K562 (cell line): Measurements from ENCODE around the gene DMWD. TPM values are rescaled to one million over a fixed set of nuclear protein-coding genes. Genes with fewer than 3 reads are reported as not detected.

Source experiments
- ATAC-seq: fragments of 200-7000 bp; cut with Tn5 transposase; 3 replicates; pipeline ENCODE4 v1.9.1; 2020; ENCODE audit warnings: moderate library complexity
- BruUV-seq: library from RNA; stranded (reverse); fragments of 400-500 nt; replicated peaks from 2 replicates; lab custom pipeline; 2021; lab: Mats Ljungman, UMichigan
- CTCF ChIA-PET: fragments of 300-600 bp; formaldehyde crosslinking; extraction: SDS; loops from one replicate; lab custom pipeline; 2021; ENCODE audit warnings: low intra/inter-chr PET ratio; lab: Yijun Ruan, JAX
- POLR2A ChIA-PET: fragments of 300-600, 350-650 bp; sonication (Branson Sonifier 250); formaldehyde crosslinking; extraction: SDS; loops from one replicate; lab custom pipeline; 2021; ENCODE audit warnings: antibody characterized with exemption, inconsistent platforms; lab: Yijun Ruan, JAX
- DNase-seq, 4 experiments: peaks; one replicate each; pipeline versions ENCODE4 v3.0.0 to v3.0.0-alpha.2; 2011 to 2018; ENCODE audit warnings: low spot score in 3 of 4, mixed read lengths in 3 of 4; ENCODE audit errors: extremely low read depth in 1 of 4
- FAIRE-seq: peaks from 2 replicates; lab custom pipeline; 2011; peaks lifted over from hg19 to GRCh38; lab: Jason Lieb, UNC
- H2AFZ ChIP-seq: 2 replicates; pipeline ENCODE4 v1.6.0; 2011; ENCODE audit warnings: low read depth, low read length, control low read depth, inconsistent platforms
- H3K27ac ChIP-seq: fragments of 200-600 bp; 3 replicates; pipeline ENCODE4 v1.8.0; 2011; ENCODE audit warnings: low read depth, mild to moderate bottlenecking, control low read depth, inconsistent platforms, low read length, moderate library complexity, mixed read lengths; ENCODE audit errors: extremely low read depth
- H3K27me3 ChIP-seq, 2 experiments: fragments of 300-600 bp in 1 of 2; 2 replicates in 1 of 2; 3 replicates in 1 of 2; pipeline versions ENCODE4 v1.6.0 to v1.8.0; 2011; ENCODE audit warnings: inconsistent platforms in 2 of 2, low read length in 2 of 2, mild to moderate bottlenecking in 1 of 2, mixed read lengths in 1 of 2, moderate library complexity in 1 of 2; ENCODE audit not compliant: control insufficient read depth in 2 of 2, insufficient read depth in 2 of 2
- H3K36me3 ChIP-seq: fragments of 300-600 bp; 3 replicates; pipeline ENCODE4 v1.8.0; 2011; ENCODE audit warnings: mild to moderate bottlenecking, low read length, inconsistent platforms; ENCODE audit not compliant: control insufficient read depth, insufficient read depth
- H3K4me1 ChIP-seq, 2 experiments: fragments of 200-600 bp in 1 of 2; replicated peaks in 1 of 2; 2 replicates in 1 of 2; 3 replicates in 1 of 2; pipeline versions ENCODE4 v1.5.1 to v1.8.0; 2011; ENCODE audit warnings: inconsistent platforms in 2 of 2, low read length in 2 of 2, mild to moderate bottlenecking in 1 of 2, mixed read lengths in 1 of 2, moderate library complexity in 1 of 2; ENCODE audit not compliant: control insufficient read depth in 2 of 2, insufficient read depth in 2 of 2
- H3K4me2 ChIP-seq: 2 replicates; pipeline ENCODE4 v1.6.1; 2011; ENCODE audit warnings: low read length, control low read depth, inconsistent platforms, mixed read lengths; ENCODE audit not compliant: insufficient read depth
- H3K4me3 ChIP-seq: fragments of 200-600 bp; sonication (generic), shearing (Covaris generic); 2 replicates; pipeline ENCODE4 v1.5.1; 2016; ENCODE audit warnings: control low read depth, inconsistent platforms
- H3K79me2 ChIP-seq: fragments of 200-600 bp; 3 replicates; pipeline ENCODE4 v1.8.0; 2011; ENCODE audit warnings: low read length, inconsistent platforms; ENCODE audit not compliant: control insufficient read depth, insufficient read depth
- H3K9ac ChIP-seq, 2 experiments: 2 replicates each; pipeline versions ENCODE4 v1.6.0 to v1.6.1; 2011; ENCODE audit warnings: low read depth in 2 of 2, low read length in 2 of 2, control low read depth in 1 of 2, inconsistent platforms in 1 of 2, mild to moderate bottlenecking in 1 of 2, mixed read lengths in 1 of 2; ENCODE audit not compliant: insufficient read depth in 1 of 2
- H3K9me1 ChIP-seq: one replicate; pipeline ENCODE4 v1.6.0; 2011; ENCODE audit warnings: inconsistent platforms, mild to moderate bottlenecking, low read length, moderate library complexity; ENCODE audit not compliant: control insufficient read depth, insufficient read depth
- H3K9me3 ChIP-seq: replicated peaks from 2 replicates; pipeline ENCODE4 v1.5.1; 2011; ENCODE audit warnings: low read depth, low read length, inconsistent platforms; ENCODE audit not compliant: control insufficient read depth, insufficient read depth
- H4K20me1 ChIP-seq: replicated peaks from 2 replicates; pipeline ENCODE4 v1.6.1; 2011; ENCODE audit warnings: low read length, inconsistent platforms, mixed read lengths; ENCODE audit not compliant: control insufficient read depth, insufficient read depth
- ELF4 ChIP-seq: fragments of 450-650 bp; formaldehyde crosslinking; IDR thresholded peaks from 2 replicates; pipeline ENCODE4 v1.4.0; 2022; ENCODE audit warnings: missing genetic modification characterization
- FOXM1 ChIP-seq, 2 experiments: fragments of 450-650 bp in 1 of 2; sonication (generic) in 1 of 2; formaldehyde crosslinking in 1 of 2; IDR thresholded peaks; 2 replicates each; pipeline versions ENCODE4 v1.6.1 to v1.9.0; 2017 to 2022; ENCODE audit warnings: low read depth in 2 of 2, mild to moderate bottlenecking in 2 of 2, missing genetic modification reagents in 1 of 2, moderate library complexity in 1 of 2
- HDAC1 ChIP-seq, 2 experiments: fragments of 450-650 bp; IDR thresholded peaks; 2 replicates each; pipeline ENCODE4 v1.6.1; 2016 to 2017; ENCODE audit warnings: inconsistent platforms in 1 of 2, mild to moderate bottlenecking in 1 of 2, moderate library complexity in 1 of 2
- HNRNPL ChIP-seq: fragments of 200-400 bp; formaldehyde crosslinking; IDR thresholded peaks from 2 replicates; pipeline ENCODE4 v1.6.1; 2017; ENCODE audit warnings: low read depth, mild to moderate bottlenecking, low read length
- MTA2 ChIP-seq: fragments of 450-650 bp; IDR thresholded peaks from 2 replicates; pipeline ENCODE4 v1.6.1; 2016; ENCODE audit warnings: low read depth
- POLR3A ChIP-seq: IDR thresholded peaks from 2 replicates; pipeline ENCODE4 v1.6.1; 2011; ENCODE audit warnings: borderline replicate concordance, mild to moderate bottlenecking, moderate library complexity; ENCODE audit not compliant: insufficient read length, insufficient read depth; ENCODE audit errors: extremely low read depth
- PRPF4 ChIP-seq: fragments of 200-400 bp; formaldehyde crosslinking; IDR thresholded peaks from one replicate; pipeline ENCODE4 v1.6.1; 2017; ENCODE audit warnings: low read length, low read depth, mild to moderate bottlenecking; ENCODE audit not compliant: insufficient read depth, poor library complexity, severe bottlenecking
- PYGO2 ChIP-seq: fragments of 450-650 bp; IDR thresholded peaks from 2 replicates; pipeline ENCODE4 v1.6.1; 2016; ENCODE audit warnings: mild to moderate bottlenecking, missing genetic modification characterization, moderate library complexity, missing compliant biosample characterization
- RBM22 ChIP-seq: fragments of 200-400 bp; formaldehyde crosslinking; IDR thresholded peaks from 2 replicates; pipeline ENCODE4 v1.6.1; 2018; ENCODE audit warnings: low read length, low read depth; ENCODE audit not compliant: poor library complexity, severe bottlenecking
- SMARCB1 ChIP-seq: IDR thresholded peaks from 2 replicates; pipeline ENCODE4 v1.6.1; 2011; ENCODE audit warnings: improper control_type of control experiment, low read depth; ENCODE audit not compliant: insufficient read length
- YY1 ChIP-seq, 3 experiments: IDR thresholded peaks; 2 replicates each; pipeline ENCODE4 v1.6.1; 2011; ENCODE audit warnings: low read length in 2 of 3, mild to moderate bottlenecking in 2 of 3, moderate library complexity in 2 of 3, borderline replicate concordance in 1 of 3, control low read depth in 1 of 3, low read depth in 1 of 3; ENCODE audit not compliant: insufficient read depth in 3 of 3, insufficient replicate concordance in 2 of 3, control insufficient read depth in 1 of 3, insufficient read length in 1 of 3; ENCODE audit errors: extremely low read depth in 1 of 3
- ZBTB8A ChIP-seq: fragments of 450-650 bp; IDR thresholded peaks from 2 replicates; pipeline ENCODE4 v1.6.1; 2018; ENCODE audit warnings: mild to moderate bottlenecking, moderate library complexity; ENCODE audit not compliant: partially characterized antibody
- WGBS: fragments of 100-300 bp; shearing (Covaris generic); methylation state at CpG from one replicate; pipeline ENCODE4 v1.1.6; 2016; ENCODE audit warnings: low coverage, mixed read lengths; ENCODE audit not compliant: insufficient coverage; ENCODE audit errors: missing lambda C conversion rate; 5-methylcytosine and 5-hydroxymethylcytosine counted together
- in situ Hi-C: fragments of 300-500 bp; cut with MboI; formaldehyde crosslinking; loops from 4 replicates; pipeline ENCODE4 v1.15.0; 2018; ENCODE audit warnings: inconsistent platforms, mixed read lengths
- intact Hi-C: fragments of 100-400 bp; cut with micrococcal nuclease; formaldehyde crosslinking; loops from 2 replicates; pipeline ENCODE4 v1.14.2; 2022
- polyA plus RNA-seq, 8 experiments: library from polyadenylated mRNA; depleted of rRNA in 4 of 8; stranded (reverse) in 5 of 8; unstranded in 3 of 8; fragments of >200 nt; fragmentation: Nextera tagmentation in 2 of 8; fragmentation: Illumina TruSeq in 1 of 8; extraction: Ambion mirVana in 2 of 8; extraction: Trizol in 1 of 8; gene quantifications; 2 replicates each; pipeline versions ENCODE4 v1.2.1 to v1.2.3, GENCODE V29; 2011 to 2014; ENCODE audit warnings: inconsistent platforms in 1 of 8, missing spikeins in 1 of 8
- total RNA-seq, 7 experiments: library from RNA; depleted of rRNA in 6 of 7; stranded (reverse); fragments of >200 nt in 6 of 7; fragmentation: Illumina TruSeq in 2 of 7; extraction: Trizol in 2 of 7; gene quantifications; 2 replicates each; pipeline versions ENCODE4 v1.2.1 to v1.2.3, GENCODE V29; 2011 to 2021; ENCODE audit warnings: low replicate concordance in 1 of 7
- TF ChIP-seq, protein P1 (sequence below): IDR thresholded peaks from 2 replicates; pipeline ENCODE4 v1.6.1; 2011; ENCODE audit not compliant: insufficient read length; ENCODE audit errors: extremely low read depth
- TF ChIP-seq, protein P2 (sequence below), 2 experiments: fragments of 200-800 bp in 1 of 2; sonication (Bioruptor generic) in 1 of 2; sonication (generic) in 1 of 2; formaldehyde crosslinking in 1 of 2; IDR thresholded peaks in 1 of 2; conservative IDR thresholded peaks in 1 of 2; 2 replicates each; pipeline versions ENCODE4 v1.5.0 to v1.6.1; 2016 to 2020; ENCODE audit warnings: missing compliant biosample characterization in 1 of 2, missing genetic modification characterization in 1 of 2, missing genetic modification reagents in 1 of 2
- TF ChIP-seq, protein P3 (sequence below): fragments of 450-650 bp; IDR thresholded peaks from 2 replicates; pipeline ENCODE4 v1.7.1; 2018; ENCODE audit warnings: mild to moderate bottlenecking, low read depth; ENCODE audit not compliant: partially characterized antibody

Gene DMWD
- total and polyA plus RNA-seq, 9 of the 15 experiments (the other 6 are each of a cell fraction or from before 2014, with no cell fraction given) = 4.7 to 54.6 (median 19.0) TPM

GRCh38 chr19:45765702-45766295 is 26.8 kb downstream of the DMWD start:
- Histone ChIP-seq H3K27me3 (no peaks in the 10 kb centered on the region), H3K27ac (no peak overlapping the region), H3K36me3 (no peaks in the 10 kb centered on the region; the same call in 2 of the 3 replicates), H3K9ac (peak overlapping the region in 1 of 2 experiments; percentile 1; a peak in 1 of 4 replicates), H3K79me2 (peaks cover 17% of the 10 kb centered on the region; the same call in 2 of the 3 replicates), H2AFZ (no peak overlapping the region), H3K9me3 (no peaks in the 10 kb centered on the region), H3K9me1 (no peaks in the 10 kb centered on the region), H3K4me2 (no peak overlapping the region), H4K20me1 (no peaks in the 10 kb centered on the region), H3K4me3 (no peak overlapping the region), H3K4me1 (peaks cover 6 to 80% of the 10 kb centered on the region in 2 experiments; a peak in 4 of 5 replicates)
- intact Hi-C loops (no loop called here), in situ Hi-C loops (no loop called here)
- 85% methylated on average over 19 of the region's 23 CpGs for WGBS
- DNase-seq = no peak
- no TSS peak for BruUV-seq
- no peak for ATAC-seq
- CTCF ChIA-PET = no interaction called here
- POLR2A ChIA-PET = no interaction called here
- no peak for FAIRE-seq
- TF ChIP-seq POLR3A (no peak), PRPF4 (no peak), MTA2 (no peak), HDAC1 (IDR thresholded peaks at IDR 0.05) (no peak), RBM22 (peak; percentile 5), SMARCB1 (no peak), YY1 (IDR thresholded peaks at IDR 0.05; ENCODE audit: borderline replicate concordance in 1 of 3, control insufficient read depth in 1 of 3, extremely low read depth in 1 of 3, insufficient read depth in 3 of 3, insufficient read length in 1 of 3, insufficient replicate concordance in 2 of 3, low read depth in 1 of 3, low read length in 2 of 3) (no peak), PYGO2 (tag) (no peak), ELF4 (CRISPR knock-in tag) (no peak), FOXM1 (IDR thresholded peaks at IDR 0.05; ENCODE audit: low read depth) (no peak), FOXM1 (CRISPR knock-in tag; IDR thresholded peaks at IDR 0.05; ENCODE audit: low read depth) (no peak), ZBTB8A (no peak), HNRNPL (no peak)
- TF ChIP-seq, protein P1, sequence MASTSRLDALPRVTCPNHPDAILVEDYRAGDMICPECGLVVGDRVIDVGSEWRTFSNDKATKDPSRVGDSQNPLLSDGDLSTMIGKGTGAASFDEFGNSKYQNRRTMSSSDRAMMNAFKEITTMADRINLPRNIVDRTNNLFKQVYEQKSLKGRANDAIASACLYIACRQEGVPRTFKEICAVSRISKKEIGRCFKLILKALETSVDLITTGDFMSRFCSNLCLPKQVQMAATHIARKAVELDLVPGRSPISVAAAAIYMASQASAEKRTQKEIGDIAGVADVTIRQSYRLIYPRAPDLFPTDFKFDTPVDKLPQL = no peak
- TF ChIP-seq, protein P2, sequence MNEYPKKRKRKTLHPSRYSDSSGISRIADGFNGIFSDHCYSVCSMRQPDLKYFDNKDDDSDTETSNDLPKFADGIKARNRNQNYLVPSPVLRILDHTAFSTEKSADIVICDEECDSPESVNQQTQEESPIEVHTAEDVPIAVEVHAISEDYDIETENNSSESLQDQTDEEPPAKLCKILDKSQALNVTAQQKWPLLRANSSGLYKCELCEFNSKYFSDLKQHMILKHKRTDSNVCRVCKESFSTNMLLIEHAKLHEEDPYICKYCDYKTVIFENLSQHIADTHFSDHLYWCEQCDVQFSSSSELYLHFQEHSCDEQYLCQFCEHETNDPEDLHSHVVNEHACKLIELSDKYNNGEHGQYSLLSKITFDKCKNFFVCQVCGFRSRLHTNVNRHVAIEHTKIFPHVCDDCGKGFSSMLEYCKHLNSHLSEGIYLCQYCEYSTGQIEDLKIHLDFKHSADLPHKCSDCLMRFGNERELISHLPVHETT (CRISPR knock-in tag; conservative IDR thresholded peaks at IDR 0.05 in 1 of 2, IDR thresholded peaks at IDR 0.05 in 1 of 2) = no peak
- TF ChIP-seq, protein P3, sequence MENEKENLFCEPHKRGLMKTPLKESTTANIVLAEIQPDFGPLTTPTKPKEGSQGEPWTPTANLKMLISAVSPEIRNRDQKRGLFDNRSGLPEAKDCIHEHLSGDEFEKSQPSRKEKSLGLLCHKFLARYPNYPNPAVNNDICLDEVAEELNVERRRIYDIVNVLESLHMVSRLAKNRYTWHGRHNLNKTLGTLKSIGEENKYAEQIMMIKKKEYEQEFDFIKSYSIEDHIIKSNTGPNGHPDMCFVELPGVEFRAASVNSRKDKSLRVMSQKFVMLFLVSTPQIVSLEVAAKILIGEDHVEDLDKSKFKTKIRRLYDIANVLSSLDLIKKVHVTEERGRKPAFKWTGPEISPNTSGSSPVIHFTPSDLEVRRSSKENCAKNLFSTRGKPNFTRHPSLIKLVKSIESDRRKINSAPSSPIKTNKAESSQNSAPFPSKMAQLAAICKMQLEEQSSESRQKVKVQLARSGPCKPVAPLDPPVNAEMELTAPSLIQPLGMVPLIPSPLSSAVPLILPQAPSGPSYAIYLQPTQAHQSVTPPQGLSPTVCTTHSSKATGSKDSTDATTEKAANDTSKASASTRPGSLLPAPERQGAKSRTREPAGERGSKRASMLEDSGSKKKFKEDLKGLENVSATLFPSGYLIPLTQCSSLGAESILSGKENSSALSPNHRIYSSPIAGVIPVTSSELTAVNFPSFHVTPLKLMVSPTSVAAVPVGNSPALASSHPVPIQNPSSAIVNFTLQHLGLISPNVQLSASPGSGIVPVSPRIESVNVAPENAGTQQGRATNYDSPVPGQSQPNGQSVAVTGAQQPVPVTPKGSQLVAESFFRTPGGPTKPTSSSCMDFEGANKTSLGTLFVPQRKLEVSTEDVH = no peak
